GM23248 (cell line): Measurements from ENCODE around the gene SRSF7.

Source experiments
- EZH2 ChIP-seq: fragments of 200-600 bp; sonication (generic); IDR thresholded peaks from 2 replicates; pipeline ENCODE4 v1.6.1; 2018; ENCODE audit warnings: antibody characterized with exemption, mild to moderate bottlenecking; ENCODE audit not compliant: insufficient read depth, poor library complexity, severe bottlenecking
- EZH2phosphoT487 ChIP-seq: fragments of 200-600 bp; sonication (generic); IDR thresholded peaks from 2 replicates; pipeline ENCODE4 v1.6.1; 2018; ENCODE audit warnings: antibody characterized with exemption, moderate library complexity, mild to moderate bottlenecking, low read depth; ENCODE audit not compliant: insufficient read depth

GRCh38 chr2:38711558-38711957 is 39.6 kb downstream of the SRSF7 start:
- no peak for TF ChIP-seq EZH2phosphoT487
- TF ChIP-seq EZH2, result no peak
